ENCODE data around the gene CLEC17A. TPM values are rescaled to one million over a fixed set of nuclear protein-coding genes. Genes with fewer than 3 reads are reported as not detected.

CLEC17A gene
- total RNA-seq, 1 donor from 2014 or later, result 0.31 TPM

GRCh38 chr19:14654786-14655560 is 72.1 kb downstream of the CLEC17A start:
- no peak for DNase-seq

GRCh38 chr19:14655726-14656125 is 72.8 kb downstream of the CLEC17A start:
- DNase-seq, result no peak

- no peak for DNase-seq
Measured at GRCh38 chr19:14659874-14660489, 77.1 kb downstream of the CLEC17A start.

GRCh38 chr19:14661372-14661924 is 78.6 kb downstream of the CLEC17A start:
- no peak for DNase-seq

Small RNAs within 50 kb of the gene (small RNA-seq; reads per million reads assigned to genes)
- gene AC022149.2, result not detected
- gene RN7SL842P, result not detected

Other genes starting within 250 kb of the CLEC17A start
- 1.2 TPM for gene ADGRE5, start 201.6 kb upstream of the CLEC17A start, total RNA-seq
- 26.2 TPM for gene DDX39A, start 163.7 kb upstream of the CLEC17A start, total RNA-seq
- gene PKN1, start 149.8 kb upstream of the CLEC17A start, total RNA-seq, result 86.3 TPM
- not detected for gene PTGER1, start 107.7 kb upstream of the CLEC17A start, total RNA-seq
- gene GIPC1, start 87.0 kb upstream of the CLEC17A start, total RNA-seq, result 28.4 TPM
- gene DNAJB1, start 64.7 kb upstream of the CLEC17A start, total RNA-seq, result 33.5 TPM
- gene TECR, start 53.5 kb upstream of the CLEC17A start, total RNA-seq, result 12.8 TPM
- 102 TPM for gene NDUFB7, start 11.0 kb upstream of the CLEC17A start, total RNA-seq
- gene ADGRE3, start 91.8 kb downstream of the CLEC17A start, total RNA-seq, result not detected
- 43.4 TPM for gene ZNF333, start 107.0 kb downstream of the CLEC17A start, total RNA-seq
- 0.16 TPM for gene ADGRE2, start 195.5 kb downstream of the CLEC17A start, total RNA-seq

Data from occipital lobe (tissue), 3 donors.